GM19099 (cell line): ENCODE results near the gene SPAM1.

ENCODE experiments used
- POLR2A ChIP-seq: IDR thresholded peaks from 3 replicates; pipeline ENCODE4 v1.6.1; 2011; ENCODE audit warnings: low read depth; ENCODE audit not compliant: insufficient read length; ENCODE audit errors: extremely low read depth

Gene SPAM1, protein sequence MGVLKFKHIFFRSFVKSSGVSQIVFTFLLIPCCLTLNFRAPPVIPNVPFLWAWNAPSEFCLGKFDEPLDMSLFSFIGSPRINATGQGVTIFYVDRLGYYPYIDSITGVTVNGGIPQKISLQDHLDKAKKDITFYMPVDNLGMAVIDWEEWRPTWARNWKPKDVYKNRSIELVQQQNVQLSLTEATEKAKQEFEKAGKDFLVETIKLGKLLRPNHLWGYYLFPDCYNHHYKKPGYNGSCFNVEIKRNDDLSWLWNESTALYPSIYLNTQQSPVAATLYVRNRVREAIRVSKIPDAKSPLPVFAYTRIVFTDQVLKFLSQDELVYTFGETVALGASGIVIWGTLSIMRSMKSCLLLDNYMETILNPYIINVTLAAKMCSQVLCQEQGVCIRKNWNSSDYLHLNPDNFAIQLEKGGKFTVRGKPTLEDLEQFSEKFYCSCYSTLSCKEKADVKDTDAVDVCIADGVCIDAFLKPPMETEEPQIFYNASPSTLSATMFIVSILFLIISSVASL

DNA sequence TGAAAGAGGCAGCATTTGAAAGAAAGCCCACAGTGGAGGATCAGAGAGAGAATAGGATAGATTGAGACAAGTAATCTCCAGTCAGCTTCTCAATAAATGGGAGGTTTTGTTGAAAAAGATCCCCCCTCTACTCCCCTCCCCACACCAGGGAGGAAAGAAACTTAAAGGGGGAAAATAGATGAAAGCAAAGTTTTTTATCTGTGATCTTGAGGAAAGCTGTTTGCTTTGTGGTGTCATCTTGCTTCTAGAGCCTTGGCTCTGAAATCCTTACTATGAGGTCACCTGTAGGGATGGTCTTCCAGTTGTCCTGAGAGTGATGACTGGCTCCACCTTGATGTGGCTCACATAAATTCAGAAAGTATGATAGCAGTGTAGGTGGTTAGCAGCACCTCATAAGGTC is at the start of gene SPAM1:
Gene SPAM1 (plus strand): TSS at position 301 of the 400 bp plus-strand sequence. CDS start 28,330 bp downstream, outside the sequence.
- TF ChIP-seq POLR2A, result no peak

- no peak for TF ChIP-seq POLR2A
Observed at GRCh38 chr7:123876557-123877256, 48.3 kb upstream of the SPAM1 start.

DNA sequence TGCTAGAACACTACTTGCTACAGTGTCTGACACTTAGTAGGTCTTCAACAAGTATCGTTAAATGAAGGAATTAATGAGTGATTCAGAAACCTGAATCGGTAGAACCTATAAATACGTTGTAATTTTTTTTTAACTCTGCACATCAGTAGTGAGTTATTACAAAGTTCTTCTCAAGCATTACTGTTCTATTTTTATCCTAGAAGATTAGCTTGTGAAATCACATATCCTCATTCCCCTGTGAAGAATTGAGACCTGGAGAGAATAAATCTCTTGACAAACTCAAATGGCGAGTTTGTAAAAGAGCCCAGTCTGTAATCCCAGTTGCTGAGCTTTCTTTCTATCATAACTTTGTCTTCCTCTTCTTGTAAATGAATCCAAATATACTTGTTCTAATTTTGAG is 45.4 kb upstream of the SPAM1 start:
- no peak for TF ChIP-seq POLR2A

GRCh38 chr7:123881300-123881699 is 43.7 kb upstream of the SPAM1 start:
- no peak for TF ChIP-seq POLR2A

DNA sequence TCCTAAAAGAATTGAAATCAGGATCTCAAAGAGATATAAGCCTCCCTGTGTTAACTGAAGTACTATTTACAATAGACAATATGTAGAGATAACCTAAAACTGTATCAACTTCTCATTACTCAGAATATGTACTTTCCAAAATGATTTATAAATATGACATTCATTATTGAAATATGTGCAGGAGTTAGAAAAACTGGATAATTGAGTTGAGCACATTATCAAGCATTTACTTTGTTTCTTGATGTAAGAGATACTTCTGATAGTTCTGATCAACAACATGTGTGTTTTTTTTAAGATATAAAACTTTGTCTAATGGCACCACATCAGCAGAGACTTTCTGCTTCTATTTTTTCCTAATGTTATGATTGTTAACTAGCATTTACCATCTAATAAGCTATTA is 41.9 kb upstream of the SPAM1 start:
- no peak for TF ChIP-seq POLR2A

GRCh38 chr7:123888192-123888591 is 36.8 kb upstream of the SPAM1 start:
- TF ChIP-seq POLR2A, result no peak

- TF ChIP-seq POLR2A, result no peak
Observed at GRCh38 chr7:123901101-123901500, 23.9 kb upstream of the SPAM1 start.

DNA sequence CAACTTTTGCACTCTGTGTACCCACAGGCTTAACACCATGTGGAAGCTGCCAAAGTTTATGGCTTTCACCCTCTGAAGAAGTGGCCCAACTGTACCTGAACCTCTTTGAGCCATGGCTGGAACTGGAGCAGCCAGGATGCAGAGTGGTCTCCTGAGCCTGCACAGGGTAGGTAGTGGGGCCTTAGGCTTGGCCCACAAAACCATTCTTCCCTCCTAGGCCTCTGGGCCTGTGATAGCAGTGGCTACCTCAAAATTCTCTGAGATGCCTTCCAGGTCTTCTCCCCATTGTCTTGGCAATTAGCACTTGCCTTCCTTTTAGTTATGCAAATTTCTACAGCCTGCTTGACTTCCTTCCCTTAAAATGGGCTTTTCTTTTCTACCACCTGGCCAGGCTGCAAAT is 19.3 kb upstream of the SPAM1 start:
- no peak for TF ChIP-seq POLR2A

DNA sequence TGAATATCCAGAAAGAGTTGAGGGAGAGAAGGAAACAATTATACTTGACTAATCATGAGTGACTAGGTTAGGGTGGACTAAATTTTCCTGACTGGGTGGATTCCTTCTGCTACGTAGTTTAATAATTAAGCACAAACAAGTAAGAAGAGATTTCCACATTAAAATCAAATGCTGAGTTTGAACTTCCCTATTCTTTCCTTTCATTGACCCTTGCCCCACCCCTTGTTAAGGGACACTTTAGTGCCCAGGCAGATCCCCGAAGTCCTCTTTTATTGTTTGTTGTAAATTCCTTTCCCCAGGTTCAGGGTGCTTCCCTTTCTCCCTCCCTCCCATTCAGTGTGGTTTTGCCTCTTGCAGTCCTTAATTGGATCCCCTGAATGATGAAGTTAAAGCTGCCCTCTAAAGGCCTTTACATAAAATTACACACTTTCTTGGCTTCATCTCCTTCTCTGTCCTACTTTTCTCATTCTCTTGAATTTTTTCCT is 8.8 kb upstream of the SPAM1 start:
- TF ChIP-seq POLR2A, result no peak

GRCh38 chr7:123917878-123918277 is 7.2 kb upstream of the SPAM1 start:
- no peak for TF ChIP-seq POLR2A

DNA sequence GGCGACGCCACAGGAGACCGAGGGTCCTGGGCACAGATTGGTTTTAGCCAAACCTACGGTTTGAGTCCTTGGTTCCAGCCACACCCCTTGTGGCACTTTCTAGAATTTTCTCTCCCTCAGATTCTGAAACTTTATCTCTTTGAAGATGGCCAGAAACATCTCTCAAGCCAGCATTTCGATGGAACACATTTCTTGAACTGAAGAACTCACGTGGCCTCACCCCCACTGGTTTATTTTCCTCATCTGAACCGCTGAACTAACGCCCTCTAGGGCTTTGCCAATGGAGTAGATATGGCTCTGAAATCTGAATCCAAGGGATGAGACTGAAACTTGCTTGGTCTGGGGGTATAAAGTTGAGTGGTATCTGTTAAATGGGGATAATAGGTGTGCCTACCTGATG is 6.7 kb upstream of the SPAM1 start:
- TF ChIP-seq POLR2A, result no peak

GRCh38 chr7:123923599-123923998 is 1.4 kb upstream of the SPAM1 start:
- no peak for TF ChIP-seq POLR2A

DNA sequence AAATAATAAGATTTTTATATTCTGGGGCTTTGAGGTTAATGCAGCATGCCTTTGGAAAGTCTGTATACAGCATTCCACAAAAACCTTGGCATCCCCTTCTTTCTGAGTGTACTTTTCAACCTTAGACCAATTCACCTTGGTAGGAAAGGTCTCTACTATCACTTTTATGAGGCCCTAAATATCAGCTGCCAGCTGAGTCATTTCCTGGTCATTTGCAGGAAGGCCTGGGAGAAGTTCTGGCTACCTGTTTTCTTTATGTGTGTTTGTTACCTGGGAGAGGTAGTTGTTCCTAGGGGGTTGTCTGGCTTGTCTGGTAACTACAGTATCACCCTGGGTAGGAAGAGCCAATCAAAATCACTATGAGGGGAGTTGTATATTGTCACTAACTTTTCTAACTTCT is 4.1 kb downstream of the SPAM1 start:
- TF ChIP-seq POLR2A, result no peak

- TF ChIP-seq POLR2A, result no peak
Observed at GRCh38 chr7:123929655-123930054, 4.6 kb downstream of the SPAM1 start.

DNA sequence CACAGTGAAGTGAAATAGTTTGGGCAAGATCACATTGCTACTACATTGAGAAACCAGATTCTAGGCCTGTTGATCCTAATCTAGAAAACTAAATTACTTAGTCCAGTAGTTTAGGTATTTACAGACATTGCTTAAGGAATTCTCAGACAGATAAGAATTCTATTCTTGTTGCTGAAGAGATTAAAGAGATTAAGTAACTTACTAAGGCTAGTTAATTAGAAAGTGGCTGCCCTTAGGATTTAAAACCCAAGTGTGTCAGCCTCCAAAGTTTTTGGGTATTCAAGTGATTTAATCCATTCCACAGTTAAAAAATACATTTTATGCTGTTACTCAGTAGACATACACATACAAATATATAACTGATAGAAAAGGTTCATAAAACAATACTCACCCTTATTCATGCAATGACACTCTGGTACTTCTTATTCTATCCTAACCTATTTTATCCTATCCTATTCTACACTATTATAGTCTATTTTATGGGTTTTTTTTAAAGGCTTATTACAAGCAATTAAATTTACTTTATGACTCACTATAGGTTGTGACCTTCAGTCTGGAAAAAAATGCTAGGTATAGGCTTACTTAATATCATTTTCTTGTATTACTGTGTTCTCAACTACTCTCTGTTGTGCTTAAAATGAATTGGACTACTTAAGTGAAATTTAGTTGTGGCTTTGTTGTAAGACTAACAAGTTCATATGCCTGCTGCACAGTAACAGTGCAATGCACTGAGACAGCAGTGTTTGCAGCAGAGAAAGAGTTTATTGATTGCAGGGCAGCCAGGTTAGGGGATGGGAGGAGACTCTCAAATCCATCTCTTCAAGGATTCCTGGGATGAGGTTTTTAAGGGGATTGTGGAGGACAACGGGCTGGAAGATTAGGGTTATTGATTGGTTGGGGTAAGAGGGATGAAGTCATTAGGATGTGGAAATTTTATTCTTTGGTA is 10.7 kb downstream of the SPAM1 start:
- no peak for TF ChIP-seq POLR2A
